T-helper 2 cell (primary cell): ENCODE results near the gene SOCS4.
"Not testable (repeated sequence)": the region's sequence is repeated elsewhere in the genome, so short reads cannot be mapped to it uniquely, and the experiment has no call there.

Source experiments
- DNase-seq, 5 experiments: peaks; one replicate each; pipeline versions ENCODE4 v3.0.0 to v3.0.0-alpha.2; 2012 to 2022
- total RNA-seq, 2 donors: gene quantifications; one replicate each; lab custom pipeline; 2026; lab: John Stamatoyannopoulos, UW

The SOCS4 gene
- total RNA-seq = 50.2 to 60.8 reads per million in 2 donors

GRCh38 chr14:55026793-55027561 lies at the start of gene SOCS4, which contains the start of gene WDHD1:
SOCS4 (plus strand) TSS chr14:55027236; CDS start chr14:55043042, 15,806 bp downstream.
WDHD1 (minus strand) TSS chr14:55027099; CDS start chr14:55026787, 312 bp downstream.
- peak; percentile 94 to 97 (median 96) for DNase-seq

- DNase-seq = peak in 1 of 5 experiments; percentile 22
Measured at GRCh38 chr14:54979039-54979438, 48.0 kb upstream of the SOCS4 start.

GRCh38 chr14:54981698-54982097 lies 45.3 kb upstream of the SOCS4 start:
- no peak for DNase-seq

GRCh38 chr14:54985156-54985555 lies 41.9 kb upstream of the SOCS4 start:
- DNase-seq = no peak

- DNase-seq = peak in 1 of 5 experiments; percentile 19
Measured at GRCh38 chr14:55000381-55000780, 26.7 kb upstream of the SOCS4 start.

GRCh38 chr14:55005071-55005470 lies 22.0 kb upstream of the SOCS4 start:
- DNase-seq = no peak

- no peak for DNase-seq
Measured at GRCh38 chr14:55015006-55015405, 12.0 kb upstream of the SOCS4 start.

GRCh38 chr14:55019968-55020554 lies 7.0 kb upstream of the SOCS4 start:
- DNase-seq = no peak

- not testable (repeated sequence) for DNase-seq
Measured at GRCh38 chr14:55024365-55024764, 2.7 kb upstream of the SOCS4 start.

GRCh38 chr14:55025948-55026347 lies 1.1 kb upstream of the SOCS4 start:
- DNase-seq = no peak

GRCh38 chr14:55026441-55026792 lies 619 bp upstream of the SOCS4 start:
- DNase-seq = no peak

- peak in 1 of 5 experiments; percentile 11 for DNase-seq
Measured at GRCh38 chr14:55028066-55028465, 1.0 kb downstream of the SOCS4 start.

GRCh38 chr14:55028476-55028875 lies 1.4 kb downstream of the SOCS4 start:
- DNase-seq = no peak

- DNase-seq = no peak
Measured at GRCh38 chr14:55031190-55031589, 4.2 kb downstream of the SOCS4 start.

GRCh38 chr14:55037995-55038394 lies 11.0 kb downstream of the SOCS4 start:
- DNase-seq = not testable (repeated sequence)

GRCh38 chr14:55038708-55039107 lies 11.7 kb downstream of the SOCS4 start:
- no peak for DNase-seq

- no peak for DNase-seq
Measured at GRCh38 chr14:55043528-55043927, 16.5 kb downstream of the SOCS4 start.

GRCh38 chr14:55045087-55045486 lies 18.1 kb downstream of the SOCS4 start:
- DNase-seq = no peak

GRCh38 chr14:55047301-55048053 lies 20.4 kb downstream of the SOCS4 start:
- DNase-seq = no peak

- DNase-seq = no peak
Measured at GRCh38 chr14:55048900-55049436, 21.9 kb downstream of the SOCS4 start.

- no peak for DNase-seq
Measured at GRCh38 chr14:55051165-55051422, 24.1 kb downstream of the SOCS4 start.

- DNase-seq = peak; percentile 85 to 94 (median 87)
Measured at GRCh38 chr14:55051423-55052268, 24.6 kb downstream of the SOCS4 start, which contains the start of gene MAPK1IP1L. MAPK1IP1L (plus strand) TSS chr14:55051647; CDS start chr14:55061684, 10,037 bp downstream.
